ENCODE data around the gene B3GNT8. TPM values are rescaled to one million over a fixed set of nuclear protein-coding genes. Genes with fewer than 3 reads are reported as not detected.
"Not testable (repeated sequence)": the region's sequence is repeated elsewhere in the genome, so short reads cannot be mapped to it uniquely, and the experiment has no call there.

Gene B3GNT8
- total RNA-seq, 3 donors from 2014 or later = 2.6 to 3.0 (median 2.9) TPM

DNA sequence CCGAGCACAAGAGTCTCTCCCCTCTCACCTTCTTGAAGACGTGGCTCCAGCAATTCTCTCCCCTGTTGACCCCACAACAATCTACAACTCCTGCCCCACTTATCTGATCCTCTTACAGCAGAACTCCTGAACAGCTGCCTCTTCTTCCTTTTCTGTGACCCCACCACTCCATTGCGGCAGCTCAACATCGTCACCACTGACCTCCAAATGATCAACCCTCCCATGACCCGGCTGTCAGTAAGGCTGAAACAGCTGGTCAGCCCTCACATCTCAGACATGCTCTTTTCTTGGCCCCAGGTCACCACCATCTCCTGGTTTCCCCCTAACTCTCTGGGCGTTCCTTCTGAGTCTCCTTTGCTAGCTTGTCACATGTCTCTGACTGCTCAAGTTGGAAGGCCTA lies 31.8 kb downstream of the B3GNT8 start:
- peaks cover 0 to 9% of the 10 kb centered on the region in 2 donors for H3K4me1 ChIP-seq
- no peak for DNase-seq (ENCODE audit: low spot score in 2 of 2)
- no peaks in the 10 kb centered on the region for H3K27me3 ChIP-seq
- no peak overlapping the region for H3K27ac ChIP-seq
- TF ChIP-seq POLR2A (IDR thresholded peaks at IDR 0.05) (no peak), POLR2AphosphoS5 (IDR thresholded peaks at IDR 0.05) (no peak), CTCF (IDR thresholded peaks at IDR 0.05) (no peak)
- H3K4me3 ChIP-seq = no peak overlapping the region
- no peaks in the 10 kb centered on the region for H3K9me3 ChIP-seq
- intact Hi-C loops (cut with DNase I; ENCODE audit: low total_unique reads) = no loop called here
- H3K36me3 ChIP-seq = no peaks in the 10 kb centered on the region

GRCh38 chr19:41392775-41393174 lies 34.4 kb downstream of the B3GNT8 start:
- Histone ChIP-seq H3K36me3 (no peaks in the 10 kb centered on the region), H3K9me3 (no peaks in the 10 kb centered on the region), H3K27ac (no peak overlapping the region), H3K4me1 (no peaks in the 10 kb centered on the region), H3K4me3 (no peak overlapping the region), H3K27me3 (no peaks in the 10 kb centered on the region)
- intact Hi-C loops (cut with DNase I; ENCODE audit: low total_unique reads) = no loop called here
- DNase-seq (ENCODE audit: low spot score in 2 of 2) = no peak
- TF ChIP-seq POLR2AphosphoS5 (IDR thresholded peaks at IDR 0.05) = no peak

GRCh38 chr19:41391618-41392017 lies 35.6 kb downstream of the B3GNT8 start:
- DNase-seq (ENCODE audit: low spot score in 2 of 2) = no peak
- no peaks in the 10 kb centered on the region for H3K9me3 ChIP-seq
- no peak overlapping the region for H3K27ac ChIP-seq
- no peak overlapping the region for H3K4me3 ChIP-seq
- H3K36me3 ChIP-seq = no peaks in the 10 kb centered on the region
- no peaks in the 10 kb centered on the region for H3K27me3 ChIP-seq
- no peaks in the 10 kb centered on the region for H3K4me1 ChIP-seq
- intact Hi-C loops (cut with DNase I; ENCODE audit: low total_unique reads) = no loop called here
- no peak for TF ChIP-seq CTCF (IDR thresholded peaks at IDR 0.05)
- no peak for TF ChIP-seq POLR2A (IDR thresholded peaks at IDR 0.05)
- TF ChIP-seq POLR2AphosphoS5 (IDR thresholded peaks at IDR 0.05) = no peak

GRCh38 chr19:41386442-41386841 lies 40.7 kb downstream of the B3GNT8 start:
- DNase-seq (ENCODE audit: low spot score in 2 of 2) = no peak
- Histone ChIP-seq H3K4me3 (no peak overlapping the region), H3K9me3 (no peaks in the 10 kb centered on the region), H3K27me3 (no peaks in the 10 kb centered on the region), H3K36me3 (no peaks in the 10 kb centered on the region), H3K27ac (peak overlapping the region; percentile 33 to 70), H3K4me1 (no peaks in the 10 kb centered on the region)
- intact Hi-C loops (cut with DNase I; ENCODE audit: low total_unique reads) = no loop called here
- TF ChIP-seq POLR2AphosphoS5 (IDR thresholded peaks at IDR 0.05) (no peak), POLR2A (IDR thresholded peaks at IDR 0.05) (no peak), CTCF (IDR thresholded peaks at IDR 0.05) (no peak)

DNA sequence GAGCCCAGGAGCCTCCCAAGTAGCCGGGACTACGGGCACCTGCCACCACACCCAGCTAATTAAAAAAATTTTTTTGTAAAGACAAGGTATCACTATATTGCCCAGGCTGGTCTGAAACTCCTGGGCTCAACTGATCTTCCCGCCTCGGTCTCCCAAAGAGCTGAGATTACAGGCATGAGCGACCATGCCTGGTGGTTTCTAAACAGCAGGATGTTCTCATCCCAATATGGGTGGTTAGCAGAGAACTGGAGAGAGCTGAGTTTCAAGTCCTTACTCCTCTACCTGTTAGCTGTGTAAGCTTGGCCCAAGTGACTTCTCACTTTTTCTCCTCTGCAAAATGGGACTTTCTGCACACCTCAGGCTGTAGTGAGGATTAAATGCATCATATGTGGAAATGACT lies 42.8 kb downstream of the B3GNT8 start:
- H3K36me3 ChIP-seq = no peaks in the 10 kb centered on the region

DNA sequence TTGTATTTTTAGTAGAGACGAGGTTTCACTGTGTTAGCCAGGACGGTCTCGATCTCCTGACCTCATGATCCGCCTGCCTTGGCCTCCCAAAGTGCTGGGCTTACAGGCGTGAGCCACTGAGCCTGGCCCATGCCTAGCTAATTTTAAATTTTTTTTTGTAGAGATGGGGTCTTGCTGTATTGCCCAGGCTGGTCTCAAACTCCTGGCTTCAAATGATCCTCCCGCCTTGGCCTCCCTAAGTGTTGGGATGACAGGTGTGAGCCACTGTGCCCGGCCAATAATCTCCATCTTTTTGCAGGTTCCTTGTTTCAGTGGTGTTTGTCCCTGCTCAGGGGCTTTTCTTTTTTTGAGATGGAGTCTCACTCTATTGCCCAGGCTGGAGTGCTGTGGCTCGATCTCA lies 45.6 kb downstream of the B3GNT8 start:
- intact Hi-C loops (cut with DNase I; ENCODE audit: low total_unique reads); H3K4me1 ChIP-seq; H3K4me3 ChIP-seq; H3K9me3 ChIP-seq; H3K27ac ChIP-seq; H3K27me3 ChIP-seq; H3K36me3 ChIP-seq; DNase-seq (ENCODE audit: low spot score in 2 of 2): not testable (repeated sequence)

More for the DNA sequence above, 42.8 kb downstream of the B3GNT8 start:
- H3K27ac ChIP-seq = no peak overlapping the region
- TF ChIP-seq POLR2A (IDR thresholded peaks at IDR 0.05) (no peak), CTCF (IDR thresholded peaks at IDR 0.05) (no peak), POLR2AphosphoS5 (IDR thresholded peaks at IDR 0.05) (no peak)
- no peak overlapping the region for H3K4me3 ChIP-seq
- intact Hi-C loops (cut with DNase I; ENCODE audit: low total_unique reads) = no loop called here
- no peak for DNase-seq (ENCODE audit: low spot score in 2 of 2)
- H3K4me1 ChIP-seq = no peaks in the 10 kb centered on the region
- H3K27me3 ChIP-seq = no peaks in the 10 kb centered on the region
- H3K9me3 ChIP-seq = no peaks in the 10 kb centered on the region

Measured in breast epithelium (tissue), 4 donors.